ENCODE results near the gene SMURF2. TPM values are rescaled to one million over a fixed set of nuclear protein-coding genes. Genes with fewer than 3 reads are reported as not detected.

SMURF2 gene
- total RNA-seq, 1 experiment from 2014 or later = 35.3 TPM

GRCh38 chr17:64614266-64615027 lies 47.7 kb downstream of the SMURF2 start:
- H3K4ac ChIP-seq (ENCODE audit: low read depth, low read length) = no peak overlapping the region
- peaks cover 5% of the 10 kb centered on the region for H3K79me1 ChIP-seq (ENCODE audit: insufficient read depth, low read depth, low read length, poor library complexity, severe bottlenecking)
- no peak overlapping the region for H2AFZ ChIP-seq (ENCODE audit: low read length)
- H2BK15ac ChIP-seq (ENCODE audit: low read depth, low read length) = no peak overlapping the region
- no peaks in the 10 kb centered on the region for H4K20me1 ChIP-seq (ENCODE audit: control insufficient read depth, insufficient read depth, insufficient read length)
- H3K4me1 Mint-ChIP-seq = no peaks in the 10 kb centered on the region; a peak in 1 of 4 replicates
- H3K27me3 ChIP-seq (ENCODE audit: insufficient read depth, low read length) = no peaks in the 10 kb centered on the region
- no peak overlapping the region for H3K23ac ChIP-seq (ENCODE audit: insufficient read length, low read depth, low read length)
- no peak overlapping the region for H3K9ac ChIP-seq (ENCODE audit: extremely low read depth, insufficient read length, low read length)
- H3K27ac ChIP-seq (ENCODE audit: insufficient read length, low read depth, low read length) = no peak overlapping the region
- no CpG with 5 or more reads among the region's 2 CpGs for WGBS (ENCODE audit: extremely low coverage, insufficient read length, low lambda C conversion rate)
- H3K4me1 ChIP-seq (ENCODE audit: insufficient read depth, low read length) = no peaks in the 10 kb centered on the region
- H3K56ac ChIP-seq (ENCODE audit: insufficient read length, low read depth, low read length) = no peak overlapping the region
- no peak overlapping the region for H3K4me3 Mint-ChIP-seq
- H2BK12ac ChIP-seq (ENCODE audit: insufficient read length, low read depth, low read length) = no peak overlapping the region
- H3K9me3 ChIP-seq (ENCODE audit: control insufficient read depth, low read depth, low read length) = no peaks in the 10 kb centered on the region
- H3K79me2 ChIP-seq (ENCODE audit: insufficient read depth, low read length) = peaks cover 2% of the 10 kb centered on the region; the same call in 1 of the 2 replicates
- H3K27ac Mint-ChIP-seq = no peak overlapping the region
- no peak overlapping the region for H3T11ph ChIP-seq (ENCODE audit: low read length)
- H3K36me3 Mint-ChIP-seq (ENCODE audit: insufficient read depth in 1 of 3, low read depth in 3 of 3) = peaks cover 0 to 4% (median 2%) of the 10 kb centered on the region in 3 experiments; a peak in 3 of 7 replicates
- H2BK120ac ChIP-seq (ENCODE audit: low read depth, low read length, poor library complexity, severe bottlenecking) = no peak overlapping the region
- H4K5ac ChIP-seq (ENCODE audit: insufficient read length, low read depth, low read length) = no peak overlapping the region
- H3K9me3 Mint-ChIP-seq = peaks cover 0 to 1% of the 10 kb centered on the region in 2 experiments; a peak in 1 of 5 replicates
- H3K18ac ChIP-seq (ENCODE audit: insufficient read length, low read depth, low read length) = no peak overlapping the region
- no peak overlapping the region for H2BK20ac ChIP-seq (ENCODE audit: low read depth, low read length, poor library complexity, severe bottlenecking)
- no peak overlapping the region for H2BK5ac ChIP-seq (ENCODE audit: insufficient read length, low read length)
- H3K23me2 ChIP-seq (ENCODE audit: insufficient read length, low read depth, low read length, poor library complexity, severe bottlenecking) = no peaks in the 10 kb centered on the region
- no peak overlapping the region for H2AK5ac ChIP-seq (ENCODE audit: insufficient read length, low read length)
- H4K91ac ChIP-seq (ENCODE audit: insufficient read length, low read depth, low read length) = no peak overlapping the region
- no peak overlapping the region for H3K14ac ChIP-seq (ENCODE audit: insufficient read depth, low read length)
- TF ChIP-seq CTCF (conservative IDR thresholded peaks at IDR 0.05) = no peak
- no peak overlapping the region for H4K8ac ChIP-seq (replicated peaks; ENCODE audit: insufficient read length, low read depth, low read length)
- no peaks in the 10 kb centered on the region for H3K27me3 Mint-ChIP-seq (ENCODE audit: low read depth)
- H3K4me2 ChIP-seq (ENCODE audit: insufficient read depth, insufficient read length, low read length) = no peak overlapping the region
- DNase-seq = no peak
